Measurements from ENCODE around the gene CSGALNACT2.
"Not testable (repeated sequence)": the region's sequence is repeated elsewhere in the genome, so short reads cannot be mapped to it uniquely, and the experiment has no call there.

The CSGALNACT2 gene

GRCh38 chr10:43217563-43218205 is 79.4 kb downstream of the CSGALNACT2 start:
- H3K27me3 Mint-ChIP-seq (ENCODE audit: low read depth): peaks cover 3% of the 10 kb centered on the region
- H3K36me3 Mint-ChIP-seq (ENCODE audit: low read depth): no peaks in the 10 kb centered on the region
- H3K4me3 Mint-ChIP-seq: no peak overlapping the region
- H3K9me3 Mint-ChIP-seq: no peaks in the 10 kb centered on the region
- no peak overlapping the region for H3K27ac Mint-ChIP-seq
- DNase-seq (ENCODE audit: low spot score): no peak
- no peaks in the 10 kb centered on the region for H3K4me1 Mint-ChIP-seq (ENCODE audit: low read depth)

GRCh38 chr10:43218206-43218950 is 80.1 kb downstream of the CSGALNACT2 start:
- Mint-ChIP-seq H3K4me3 (no peak overlapping the region), H3K27me3 (ENCODE audit: low read depth) (peaks cover 4% of the 10 kb centered on the region), H3K4me1 (ENCODE audit: low read depth) (no peaks in the 10 kb centered on the region), H3K36me3 (ENCODE audit: low read depth) (no peaks in the 10 kb centered on the region), H3K9me3 (no peaks in the 10 kb centered on the region), H3K27ac (no peak overlapping the region)
- no peak for DNase-seq (ENCODE audit: low spot score)

GRCh38 chr10:43218951-43219837 is 80.9 kb downstream of the CSGALNACT2 start:
- Mint-ChIP-seq H3K27ac (no peak overlapping the region), H3K36me3 (ENCODE audit: low read depth) (no peaks in the 10 kb centered on the region), H3K9me3 (no peaks in the 10 kb centered on the region), H3K4me1 (ENCODE audit: low read depth) (no peaks in the 10 kb centered on the region), H3K27me3 (ENCODE audit: low read depth) (peaks cover 6% of the 10 kb centered on the region), H3K4me3 (no peak overlapping the region)
- DNase-seq (ENCODE audit: low spot score): no peak

GRCh38 chr10:43219848-43220247 is 81.6 kb downstream of the CSGALNACT2 start:
- DNase-seq (ENCODE audit: low spot score): no peak
- Mint-ChIP-seq H3K27ac (no peak overlapping the region), H3K4me3 (no peak overlapping the region), H3K27me3 (ENCODE audit: low read depth) (peaks cover 7% of the 10 kb centered on the region), H3K36me3 (ENCODE audit: low read depth) (no peaks in the 10 kb centered on the region), H3K4me1 (ENCODE audit: low read depth) (no peaks in the 10 kb centered on the region), H3K9me3 (no peaks in the 10 kb centered on the region)

- H3K27me3 Mint-ChIP-seq (ENCODE audit: low read depth): peaks cover 11% of the 10 kb centered on the region
- H3K4me3 Mint-ChIP-seq; H3K9me3 Mint-ChIP-seq; H3K4me1 Mint-ChIP-seq (ENCODE audit: low read depth); H3K36me3 Mint-ChIP-seq (ENCODE audit: low read depth); DNase-seq (ENCODE audit: low spot score); H3K27ac Mint-ChIP-seq: not testable (repeated sequence)
Measured at GRCh38 chr10:43220251-43220650, 82.0 kb downstream of the CSGALNACT2 start.

GRCh38 chr10:43220657-43221418 is 82.6 kb downstream of the CSGALNACT2 start:
- no peak for DNase-seq (ENCODE audit: low spot score)
- Mint-ChIP-seq H3K9me3 (no peaks in the 10 kb centered on the region), H3K4me3 (no peak overlapping the region), H3K36me3 (ENCODE audit: low read depth) (no peaks in the 10 kb centered on the region), H3K27ac (no peak overlapping the region), H3K4me1 (ENCODE audit: low read depth) (no peaks in the 10 kb centered on the region), H3K27me3 (ENCODE audit: low read depth) (peaks cover 12% of the 10 kb centered on the region)

- DNase-seq (ENCODE audit: low spot score): no peak
- no peaks in the 10 kb centered on the region for H3K4me1 Mint-ChIP-seq (ENCODE audit: low read depth)
- H3K4me3 Mint-ChIP-seq: no peak overlapping the region
- no peaks in the 10 kb centered on the region for H3K9me3 Mint-ChIP-seq
- H3K27me3 Mint-ChIP-seq (ENCODE audit: low read depth): peaks cover 13% of the 10 kb centered on the region
- H3K27ac Mint-ChIP-seq: no peak overlapping the region
- no peaks in the 10 kb centered on the region for H3K36me3 Mint-ChIP-seq (ENCODE audit: low read depth)
Measured at GRCh38 chr10:43221419-43222209, 83.4 kb downstream of the CSGALNACT2 start.

GRCh38 chr10:43222210-43222720 is 84.0 kb downstream of the CSGALNACT2 start:
- Mint-ChIP-seq H3K9me3 (no peaks in the 10 kb centered on the region), H3K27me3 (ENCODE audit: low read depth) (peaks cover 18% of the 10 kb centered on the region), H3K36me3 (ENCODE audit: low read depth) (no peaks in the 10 kb centered on the region), H3K27ac (no peak overlapping the region), H3K4me3 (no peak overlapping the region), H3K4me1 (ENCODE audit: low read depth) (no peaks in the 10 kb centered on the region)
- no peak for DNase-seq (ENCODE audit: low spot score)

GRCh38 chr10:43223056-43223455 is 84.8 kb downstream of the CSGALNACT2 start:
- no peaks in the 10 kb centered on the region for H3K36me3 Mint-ChIP-seq (ENCODE audit: low read depth)
- no peak overlapping the region for H3K4me3 Mint-ChIP-seq
- no peak overlapping the region for H3K27ac Mint-ChIP-seq
- no peaks in the 10 kb centered on the region for H3K4me1 Mint-ChIP-seq (ENCODE audit: low read depth)
- no peaks in the 10 kb centered on the region for H3K9me3 Mint-ChIP-seq
- DNase-seq (ENCODE audit: low spot score): no peak
- peaks cover 24% of the 10 kb centered on the region for H3K27me3 Mint-ChIP-seq (ENCODE audit: low read depth)

- no peak overlapping the region for H3K27ac Mint-ChIP-seq
- no peak for DNase-seq (ENCODE audit: low spot score)
- H3K4me1 Mint-ChIP-seq (ENCODE audit: low read depth): peaks cover 7% of the 10 kb centered on the region
- no peak overlapping the region for H3K4me3 Mint-ChIP-seq
- H3K36me3 Mint-ChIP-seq (ENCODE audit: low read depth): no peaks in the 10 kb centered on the region
- peaks cover 36% of the 10 kb centered on the region for H3K27me3 Mint-ChIP-seq (ENCODE audit: low read depth)
- no peaks in the 10 kb centered on the region for H3K9me3 Mint-ChIP-seq
Measured at GRCh38 chr10:43224321-43224720, 86.1 kb downstream of the CSGALNACT2 start.

- Mint-ChIP-seq H3K27ac (no peak overlapping the region), H3K4me3 (no peak overlapping the region)
Measured at GRCh38 chr10:43225004-43225786, 87.0 kb downstream of the CSGALNACT2 start.

GRCh38 chr10:43225787-43226153 is 87.5 kb downstream of the CSGALNACT2 start:
- Mint-ChIP-seq H3K36me3 (ENCODE audit: low read depth) (no peaks in the 10 kb centered on the region), H3K9me3 (no peaks in the 10 kb centered on the region), H3K4me1 (ENCODE audit: low read depth) (peaks cover 7% of the 10 kb centered on the region), H3K27me3 (ENCODE audit: low read depth) (peaks cover 42% of the 10 kb centered on the region), H3K4me3 (no peak overlapping the region), H3K27ac (no peak overlapping the region)
- DNase-seq (ENCODE audit: low spot score): peak; percentile 31

More at GRCh38 chr10:43225004-43225786, 87.0 kb downstream of the CSGALNACT2 start:
- H3K36me3 Mint-ChIP-seq (ENCODE audit: low read depth): no peaks in the 10 kb centered on the region
- no peak for DNase-seq (ENCODE audit: low spot score)
- H3K27me3 Mint-ChIP-seq (ENCODE audit: low read depth): peaks cover 38% of the 10 kb centered on the region
- peaks cover 7% of the 10 kb centered on the region for H3K4me1 Mint-ChIP-seq (ENCODE audit: low read depth)
- H3K9me3 Mint-ChIP-seq: no peaks in the 10 kb centered on the region

All from T-helper 2 cell treated with Interferon-gamma antibody and Interleukin-4, amounts not matched to agents 5 μg/mL and 100 μg/mL, for 36 hours (primary cell).